SU-DHL-6 (cell line): ENCODE measurements around the gene ACER3.
"Not testable (repeated sequence)": the region's sequence is repeated elsewhere in the genome, so short reads cannot be mapped to it uniquely, and the experiment has no call there.

Experiments
- H2AFZ ChIP-seq: fragments of 200-600 bp; sonication (generic); 2 replicates; pipeline ENCODE4 v1.6.1; 2014; ENCODE audit warnings: low read depth, mild to moderate bottlenecking, moderate library complexity, mixed read lengths, antibody characterized with exemption, low read length; ENCODE audit not compliant: severe bottlenecking
- H3F3A ChIP-seq: fragments of 200-600 bp; shearing (Covaris generic); 2 replicates; pipeline ENCODE4 v1.6.0; 2016; ENCODE audit warnings: antibody characterized with exemption, mild to moderate bottlenecking; ENCODE audit not compliant: insufficient read depth
- H3K27ac ChIP-seq: fragments of 200-600 bp; sonication (generic); 2 replicates; pipeline ENCODE4 v1.5.1; 2016; ENCODE audit warnings: low read depth, mild to moderate bottlenecking, low read length, moderate library complexity, mixed read lengths
- H3K27me3 ChIP-seq: fragments of 200-600 bp; sonication (generic), shearing (Covaris generic); 2 replicates; pipeline ENCODE4 v1.6.0; 2014; ENCODE audit warnings: mild to moderate bottlenecking, low read length
- H3K36me3 ChIP-seq: fragments of 200-600 bp; sonication (generic); 2 replicates; pipeline ENCODE4 v1.6.1; 2014; ENCODE audit warnings: mild to moderate bottlenecking, low read length, mixed read lengths
- H3K4me2 ChIP-seq: fragments of 300-600, 200-600 bp; shearing (Covaris generic), sonication (generic); 2 replicates; pipeline ENCODE4 v1.6.0; 2014; ENCODE audit warnings: low read length, low read depth, mild to moderate bottlenecking; ENCODE audit not compliant: poor library complexity, severe bottlenecking
- H3K4me3 ChIP-seq: fragments of 200-600 bp; sonication (generic); 2 replicates; pipeline ENCODE4 v1.5.1; 2014; ENCODE audit warnings: antibody characterized with exemption, low read length, mild to moderate bottlenecking, mixed read lengths; ENCODE audit not compliant: insufficient read depth, poor library complexity, severe bottlenecking
- H3K79me2 ChIP-seq: fragments of 200-600 bp; sonication (generic); 2 replicates; pipeline ENCODE4 v1.6.1; 2014; ENCODE audit warnings: mild to moderate bottlenecking, low read length, moderate library complexity; ENCODE audit not compliant: insufficient read depth
- H3K9ac ChIP-seq: fragments of 200-600 bp; sonication (generic); 2 replicates; pipeline ENCODE4 v1.7.0; 2014; ENCODE audit warnings: mild to moderate bottlenecking, low read length
- H3K9me2 ChIP-seq: fragments of 200-600 bp; sonication (generic); replicated peaks from 2 replicates; pipeline ENCODE4 v1.6.1; 2014; ENCODE audit warnings: low read length; ENCODE audit not compliant: insufficient read depth
- H3K9me3 ChIP-seq: fragments of 200-600 bp; sonication (generic); 2 replicates; pipeline ENCODE4 v1.6.1; 2014; ENCODE audit warnings: low read length, mixed read lengths; ENCODE audit not compliant: insufficient read depth
- H4K20me1 ChIP-seq: fragments of 200-600 bp; sonication (generic); 2 replicates; pipeline ENCODE4 v1.6.1; 2014; ENCODE audit warnings: low read depth, mild to moderate bottlenecking, antibody characterized with exemption, low read length, moderate library complexity, mixed read lengths
- EZH2phosphoT487 ChIP-seq: fragments of 200-600 bp; sonication (generic), shearing (Covaris generic); conservative IDR thresholded peaks from 2 replicates; pipeline ENCODE4 v1.6.1; 2018; ENCODE audit warnings: mild to moderate bottlenecking, antibody characterized with exemption, low read length, moderate library complexity, mixed read lengths
- TF ChIP-seq, protein P1 (sequence below): fragments of 200-600 bp; sonication (generic); IDR thresholded peaks from one replicate; pipeline ENCODE4 v1.5.1; 2017; ENCODE audit warnings: antibody characterized with exemption, mild to moderate bottlenecking, low read length, moderate library complexity; ENCODE audit not compliant: insufficient read depth, poor library complexity, severe bottlenecking

The ACER3 gene

DNA sequence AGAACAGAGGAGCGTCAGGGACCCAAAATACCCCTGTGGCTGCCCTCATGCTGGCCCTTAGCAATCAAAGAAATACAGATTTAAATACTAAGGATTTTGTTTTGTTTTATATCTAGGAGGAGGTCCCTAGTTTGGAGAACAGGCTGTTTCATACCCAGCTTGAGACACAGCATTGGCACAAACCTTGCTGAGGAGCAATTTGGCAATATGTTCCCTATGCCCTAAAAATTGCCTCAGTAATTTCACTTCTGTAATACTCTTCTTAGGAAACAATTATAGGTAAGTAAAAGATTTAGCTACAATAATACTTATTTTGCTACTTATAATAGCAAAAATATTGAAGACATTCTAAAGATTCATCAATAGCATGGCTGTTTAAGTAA, 40.5 kb upstream of the ACER3 start:
- Histone ChIP-seq H3K9me2 (no peaks in the 10 kb centered on the region), H3K9ac (no peak overlapping the region), H3K9me3 (peaks cover 7% of the 10 kb centered on the region; the same call in 1 of the 2 replicates), H3K27me3 (no peaks in the 10 kb centered on the region; the same call in 1 of the 2 replicates), H3K4me3 (no peak overlapping the region), H3K79me2 (no peaks in the 10 kb centered on the region), H4K20me1 (no peaks in the 10 kb centered on the region), H3K4me2 (no peak overlapping the region), H3F3A (no peaks in the 10 kb centered on the region), H2AFZ (no peak overlapping the region), H3K27ac (no peak overlapping the region), H3K36me3 (no peaks in the 10 kb centered on the region)
- TF ChIP-seq, protein P1, sequence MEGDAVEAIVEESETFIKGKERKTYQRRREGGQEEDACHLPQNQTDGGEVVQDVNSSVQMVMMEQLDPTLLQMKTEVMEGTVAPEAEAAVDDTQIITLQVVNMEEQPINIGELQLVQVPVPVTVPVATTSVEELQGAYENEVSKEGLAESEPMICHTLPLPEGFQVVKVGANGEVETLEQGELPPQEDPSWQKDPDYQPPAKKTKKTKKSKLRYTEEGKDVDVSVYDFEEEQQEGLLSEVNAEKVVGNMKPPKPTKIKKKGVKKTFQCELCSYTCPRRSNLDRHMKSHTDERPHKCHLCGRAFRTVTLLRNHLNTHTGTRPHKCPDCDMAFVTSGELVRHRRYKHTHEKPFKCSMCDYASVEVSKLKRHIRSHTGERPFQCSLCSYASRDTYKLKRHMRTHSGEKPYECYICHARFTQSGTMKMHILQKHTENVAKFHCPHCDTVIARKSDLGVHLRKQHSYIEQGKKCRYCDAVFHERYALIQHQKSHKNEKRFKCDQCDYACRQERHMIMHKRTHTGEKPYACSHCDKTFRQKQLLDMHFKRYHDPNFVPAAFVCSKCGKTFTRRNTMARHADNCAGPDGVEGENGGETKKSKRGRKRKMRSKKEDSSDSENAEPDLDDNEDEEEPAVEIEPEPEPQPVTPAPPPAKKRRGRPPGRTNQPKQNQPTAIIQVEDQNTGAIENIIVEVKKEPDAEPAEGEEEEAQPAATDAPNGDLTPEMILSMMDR = no peak
- no peak for TF ChIP-seq EZH2phosphoT487

DNA sequence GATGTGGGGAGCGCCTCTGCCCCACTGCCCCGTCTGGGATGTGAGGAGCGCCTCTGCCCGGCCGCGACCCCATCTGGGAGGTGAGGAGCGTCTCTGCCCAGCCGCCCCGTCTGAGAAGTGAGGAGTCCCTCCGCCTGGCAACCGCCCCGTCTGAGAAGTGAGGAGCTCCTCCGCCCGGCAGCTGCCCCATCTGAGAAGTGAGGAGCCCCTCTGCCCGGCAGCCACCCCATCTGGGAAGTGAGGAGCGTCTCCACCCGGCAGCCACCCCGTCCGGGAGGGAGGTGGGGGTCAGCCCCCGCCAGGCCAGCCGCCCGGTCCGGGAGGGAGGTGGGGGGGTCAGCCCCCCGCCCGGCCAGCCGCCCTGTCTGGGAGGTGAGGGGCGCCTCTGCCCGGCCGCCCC, 39.3 kb upstream of the ACER3 start:
- H3F3A ChIP-seq, H3K79me2 ChIP-seq, H3K4me2 ChIP-seq: not testable (repeated sequence)

GRCh38 chr11:76822406-76822805, 38.3 kb upstream of the ACER3 start:
- H4K20me1 ChIP-seq = no peaks in the 10 kb centered on the region
- TF ChIP-seq, protein P1 = no peak
- no peak for TF ChIP-seq EZH2phosphoT487
- no peak overlapping the region for H3K9ac ChIP-seq
- no peak overlapping the region for H3K4me3 ChIP-seq
- no peaks in the 10 kb centered on the region for H3F3A ChIP-seq
- no peaks in the 10 kb centered on the region for H3K36me3 ChIP-seq
- H3K79me2 ChIP-seq = no peaks in the 10 kb centered on the region
- H3K9me2 ChIP-seq = no peaks in the 10 kb centered on the region
- no peaks in the 10 kb centered on the region for H3K27me3 ChIP-seq
- H3K27ac ChIP-seq = no peak overlapping the region
- H2AFZ ChIP-seq = no peak overlapping the region
- no peaks in the 10 kb centered on the region for H3K9me3 ChIP-seq
- no peak overlapping the region for H3K4me2 ChIP-seq

More for the DNA sequence above, 39.3 kb upstream of the ACER3 start:
- not testable (repeated sequence) for H2AFZ ChIP-seq, H3K27ac ChIP-seq, H3K4me3 ChIP-seq, H4K20me1 ChIP-seq, H3K9me2 ChIP-seq, H3K27me3 ChIP-seq, H3K9ac ChIP-seq, H3K36me3 ChIP-seq, H3K9me3 ChIP-seq

- Histone ChIP-seq H3K4me2 (no peak overlapping the region), H3K36me3 (no peaks in the 10 kb centered on the region), H2AFZ (no peak overlapping the region), H3K9me3 (no peaks in the 10 kb centered on the region), H3K4me3 (no peak overlapping the region), H3K9me2 (no peaks in the 10 kb centered on the region), H4K20me1 (no peaks in the 10 kb centered on the region), H3F3A (no peaks in the 10 kb centered on the region), H3K27ac (no peak overlapping the region), H3K79me2 (no peaks in the 10 kb centered on the region), H3K27me3 (no peaks in the 10 kb centered on the region), H3K9ac (no peak overlapping the region)
- TF ChIP-seq EZH2phosphoT487 = no peak
- TF ChIP-seq, protein P1 = no peak
Measured at GRCh38 chr11:76823481-76824028, 37.2 kb upstream of the ACER3 start.
